Activated T-cell treated with anti-CD3 and anti-CD28 coated beads for 48 hours (primary cell): Measurements from ENCODE around the gene RBFA.

Source experiments
- DNase-seq: peaks from one replicate; pipeline ENCODE4 v3.0.0-alpha.2; 2020; ENCODE audit warnings: low read depth

RBFA gene

GRCh38 chr18:80029690-80030089, 4.5 kb upstream of the RBFA start:
- DNase-seq: no peak

- DNase-seq: no peak
These were observed 810 bp upstream of the RBFA start for GRCh38 chr18:80033181-80034067.

- DNase-seq: no peak
These were observed 695 bp downstream of the RBFA start for GRCh38 chr18:80034852-80035406.

- DNase-seq: no peak
These were observed 1.8 kb downstream of the RBFA start for GRCh38 chr18:80035997-80036396.

- no peak for DNase-seq
These were observed 3.1 kb downstream of the RBFA start for GRCh38 chr18:80037300-80037699.

- no peak for DNase-seq
These were observed 3.8 kb downstream of the RBFA start for GRCh38 chr18:80037869-80038630.

- DNase-seq: no peak
These were observed 6.3 kb downstream of the RBFA start for GRCh38 chr18:80040515-80040914.

GRCh38 chr18:80041424-80041823, 7.2 kb downstream of the RBFA start:
- DNase-seq: no peak

GRCh38 chr18:80042785-80043184, 8.6 kb downstream of the RBFA start:
- no peak for DNase-seq

GRCh38 chr18:80044072-80044471, 9.8 kb downstream of the RBFA start:
- no peak for DNase-seq

- no peak for DNase-seq
These were observed 11.8 kb downstream of the RBFA start for GRCh38 chr18:80046011-80046410.

GRCh38 chr18:80046431-80046830, 12.2 kb downstream of the RBFA start:
- no peak for DNase-seq

GRCh38 chr18:80046961-80047541, 12.8 kb downstream of the RBFA start:
- DNase-seq: no peak

GRCh38 chr18:80050797-80051196, 16.6 kb downstream of the RBFA start:
- no peak for DNase-seq

- DNase-seq: no peak
These were observed 21.9 kb downstream of the RBFA start for GRCh38 chr18:80056095-80056494.

GRCh38 chr18:80059945-80060344, 25.7 kb downstream of the RBFA start:
- DNase-seq: no peak

- no peak for DNase-seq
These were observed 31.5 kb downstream of the RBFA start for GRCh38 chr18:80065705-80066104.

- no peak for DNase-seq
These were observed 33.1 kb downstream of the RBFA start for GRCh38 chr18:80067321-80067720.

- no peak for DNase-seq
These were observed 33.7 kb downstream of the RBFA start for GRCh38 chr18:80067897-80068296.

- no peak for DNase-seq
These were observed 34.5 kb downstream of the RBFA start for GRCh38 chr18:80068571-80069272.

GRCh38 chr18:80070825-80071224, 36.6 kb downstream of the RBFA start:
- no peak for DNase-seq

GRCh38 chr18:80074183-80074582, 39.9 kb downstream of the RBFA start:
- no peak for DNase-seq
